OCI-LY1 (cell line): Measurements from ENCODE around the gene TAGLN.

Experiments used
- H2AFZ ChIP-seq: fragments of 200-600 bp; sonication (generic), shearing (Covaris generic); 2 replicates; pipeline ENCODE4 v1.6.0; 2014; ENCODE audit warnings: antibody characterized with exemption, mild to moderate bottlenecking, low read length
- H3F3A ChIP-seq: fragments of 200-600 bp; sonication (generic), shearing (Covaris generic); 2 replicates; pipeline ENCODE4 v1.6.0; 2014; ENCODE audit warnings: mild to moderate bottlenecking, antibody characterized with exemption, low read length, moderate library complexity; ENCODE audit not compliant: insufficient read depth
- H3K27ac ChIP-seq: fragments of 200-600 bp; sonication (generic); 2 replicates; pipeline ENCODE4 v1.5.1; 2014; ENCODE audit warnings: low read length, mixed run types, mild to moderate bottlenecking, low read depth; ENCODE audit not compliant: poor library complexity, severe bottlenecking
- H3K27me3 ChIP-seq: fragments of 200-600 bp; sonication (generic); 2 replicates; pipeline ENCODE4 v1.6.0; 2014; ENCODE audit warnings: antibody characterized with exemption, mild to moderate bottlenecking, low read length, moderate library complexity; ENCODE audit not compliant: insufficient read depth
- H3K36me3 ChIP-seq: fragments of 200-600 bp; sonication (generic); 2 replicates; pipeline ENCODE4 v1.6.1; 2014; ENCODE audit warnings: mild to moderate bottlenecking, antibody characterized with exemption, low read length, moderate library complexity, mixed read lengths; ENCODE audit not compliant: insufficient read depth
- H3K4me1 ChIP-seq: fragments of 200-600 bp; sonication (generic); 2 replicates; pipeline ENCODE4 v1.5.1; 2014; ENCODE audit warnings: mild to moderate bottlenecking, low read length, moderate library complexity; ENCODE audit not compliant: insufficient read depth, severe bottlenecking
- H3K4me2 ChIP-seq: fragments of 200-600 bp; sonication (generic), shearing (Covaris generic); 2 replicates; pipeline ENCODE4 v1.6.1; 2014; ENCODE audit warnings: low read length
- H3K4me3 ChIP-seq: fragments of 200-600 bp; sonication (generic); 2 replicates; pipeline ENCODE4 v1.5.1; 2014; ENCODE audit warnings: low read length, low read depth, mild to moderate bottlenecking, mixed read lengths; ENCODE audit not compliant: poor library complexity, severe bottlenecking
- H3K79me2 ChIP-seq: fragments of 200-600 bp; shearing (Covaris generic); 2 replicates; pipeline ENCODE4 v1.6.1; 2016; ENCODE audit warnings: mixed run types, low read length, mixed read lengths; ENCODE audit not compliant: insufficient read depth
- H3K9ac ChIP-seq: fragments of 200-600 bp; sonication (generic), shearing (Covaris generic); 2 replicates; pipeline ENCODE4 v1.6.1; 2014; ENCODE audit warnings: mild to moderate bottlenecking, low read length, mixed read lengths
- H3K9me2 ChIP-seq: fragments of 200-600 bp; sonication (generic), shearing (Covaris generic); 2 replicates; pipeline ENCODE4 v1.6.1; 2014; ENCODE audit warnings: low read depth, mild to moderate bottlenecking, low read length, mixed read lengths
- H3K9me3 ChIP-seq: fragments of 200-600 bp; shearing (Covaris generic); 2 replicates; pipeline ENCODE4 v1.6.1; 2014; ENCODE audit warnings: low read length, mixed read lengths
- H4K20me1 ChIP-seq: fragments of 200-600 bp; sonication (generic), shearing (Covaris generic); 2 replicates; pipeline ENCODE4 v1.6.0; 2016; ENCODE audit warnings: mild to moderate bottlenecking, low read length; ENCODE audit not compliant: insufficient read depth
- EZH2 ChIP-seq: fragments of 200-600 bp; sonication (generic), shearing (Covaris generic); IDR thresholded peaks from 2 replicates; pipeline ENCODE4 v1.8.0; 2017; ENCODE audit warnings: borderline replicate concordance, mixed run types, mild to moderate bottlenecking, antibody characterized with exemption, low read length, moderate library complexity, mixed read lengths
- TF ChIP-seq, protein P1 (sequence below): fragments of 200-600 bp; sonication (generic), shearing (Covaris generic); IDR thresholded peaks from 2 replicates; pipeline ENCODE4 v1.5.1; 2017; ENCODE audit warnings: mild to moderate bottlenecking, antibody characterized with exemption, low read length, moderate library complexity, mixed read lengths

The TAGLN gene

DNA sequence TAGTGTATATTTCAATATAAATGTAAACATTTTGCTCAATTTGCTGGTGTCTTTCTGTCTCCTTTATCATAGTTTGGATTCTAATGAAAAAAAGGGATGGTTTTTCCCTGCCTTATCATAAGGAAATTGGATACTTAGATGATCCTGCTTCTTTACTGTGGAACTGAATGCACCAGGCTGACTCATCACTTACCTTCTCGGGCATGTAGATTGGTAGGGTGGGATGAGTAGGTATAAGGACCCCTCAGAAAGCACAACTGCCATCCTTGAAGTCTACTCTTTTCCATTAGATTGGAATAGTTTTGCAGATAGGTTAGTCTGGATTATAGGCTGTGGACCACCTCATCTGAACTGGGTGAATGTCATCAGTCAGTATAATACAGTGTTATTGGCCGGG lies 28.2 kb upstream of the TAGLN start:
- Histone ChIP-seq H3K79me2 (no peaks in the 10 kb centered on the region), H4K20me1 (no peaks in the 10 kb centered on the region), H3K4me3 (no peak overlapping the region), H3K4me2 (no peak overlapping the region), H3K4me1 (no peaks in the 10 kb centered on the region), H3K9me2 (no peaks in the 10 kb centered on the region), H3K9ac (no peak overlapping the region), H2AFZ (no peak overlapping the region), H3K9me3 (no peaks in the 10 kb centered on the region), H3K27me3 (no peaks in the 10 kb centered on the region), H3F3A (no peaks in the 10 kb centered on the region), H3K36me3 (peaks cover 57% of the 10 kb centered on the region), H3K27ac (no peak overlapping the region)
- TF ChIP-seq, protein P1, sequence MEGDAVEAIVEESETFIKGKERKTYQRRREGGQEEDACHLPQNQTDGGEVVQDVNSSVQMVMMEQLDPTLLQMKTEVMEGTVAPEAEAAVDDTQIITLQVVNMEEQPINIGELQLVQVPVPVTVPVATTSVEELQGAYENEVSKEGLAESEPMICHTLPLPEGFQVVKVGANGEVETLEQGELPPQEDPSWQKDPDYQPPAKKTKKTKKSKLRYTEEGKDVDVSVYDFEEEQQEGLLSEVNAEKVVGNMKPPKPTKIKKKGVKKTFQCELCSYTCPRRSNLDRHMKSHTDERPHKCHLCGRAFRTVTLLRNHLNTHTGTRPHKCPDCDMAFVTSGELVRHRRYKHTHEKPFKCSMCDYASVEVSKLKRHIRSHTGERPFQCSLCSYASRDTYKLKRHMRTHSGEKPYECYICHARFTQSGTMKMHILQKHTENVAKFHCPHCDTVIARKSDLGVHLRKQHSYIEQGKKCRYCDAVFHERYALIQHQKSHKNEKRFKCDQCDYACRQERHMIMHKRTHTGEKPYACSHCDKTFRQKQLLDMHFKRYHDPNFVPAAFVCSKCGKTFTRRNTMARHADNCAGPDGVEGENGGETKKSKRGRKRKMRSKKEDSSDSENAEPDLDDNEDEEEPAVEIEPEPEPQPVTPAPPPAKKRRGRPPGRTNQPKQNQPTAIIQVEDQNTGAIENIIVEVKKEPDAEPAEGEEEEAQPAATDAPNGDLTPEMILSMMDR: no peak
- TF ChIP-seq EZH2: no peak

DNA sequence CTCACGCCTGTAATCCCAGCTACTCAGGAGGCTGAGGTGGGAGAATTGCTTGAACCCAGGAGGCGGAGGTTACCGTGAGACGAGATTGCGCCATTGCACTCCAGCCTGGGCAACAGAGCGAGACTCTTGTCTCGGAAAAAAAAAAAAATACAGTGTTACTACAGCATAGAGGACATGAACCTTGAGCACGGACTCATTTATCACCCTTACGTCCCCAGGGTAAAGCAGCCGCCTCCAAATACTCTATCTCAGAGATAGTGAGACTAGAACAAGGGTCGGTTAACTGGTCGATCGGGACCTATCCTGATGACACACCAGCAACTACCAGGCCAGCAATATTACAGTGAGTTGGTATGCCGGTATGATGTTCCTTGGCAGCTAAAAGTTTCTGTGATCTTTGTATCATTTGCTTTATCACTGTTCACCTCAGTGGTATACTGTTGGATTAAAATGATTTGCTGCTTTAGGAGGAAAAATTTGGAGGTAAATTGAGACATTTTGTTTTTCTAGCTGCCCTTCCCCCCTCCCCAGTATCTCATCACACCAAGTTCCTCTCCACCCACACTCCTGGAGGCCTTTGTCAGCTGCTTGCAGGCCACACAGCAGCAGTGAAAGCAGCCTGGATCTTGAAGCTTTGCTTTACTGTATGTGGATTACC lies 27.6 kb upstream of the TAGLN start:
- H3K4me3 ChIP-seq: no peak overlapping the region
- H3K36me3 ChIP-seq: peaks cover 53% of the 10 kb centered on the region
- H3K9me2 ChIP-seq: no peaks in the 10 kb centered on the region
- no peaks in the 10 kb centered on the region for H3K27me3 ChIP-seq
- no peaks in the 10 kb centered on the region for H3K9me3 ChIP-seq
- H2AFZ ChIP-seq: no peak overlapping the region
- H3F3A ChIP-seq: no peaks in the 10 kb centered on the region
- H3K79me2 ChIP-seq: no peaks in the 10 kb centered on the region
- H3K4me1 ChIP-seq: no peaks in the 10 kb centered on the region
- TF ChIP-seq, protein P1: no peak
- TF ChIP-seq EZH2: no peak
- no peak overlapping the region for H3K4me2 ChIP-seq
- H4K20me1 ChIP-seq: no peaks in the 10 kb centered on the region
- no peak overlapping the region for H3K27ac ChIP-seq
- no peak overlapping the region for H3K9ac ChIP-seq

DNA sequence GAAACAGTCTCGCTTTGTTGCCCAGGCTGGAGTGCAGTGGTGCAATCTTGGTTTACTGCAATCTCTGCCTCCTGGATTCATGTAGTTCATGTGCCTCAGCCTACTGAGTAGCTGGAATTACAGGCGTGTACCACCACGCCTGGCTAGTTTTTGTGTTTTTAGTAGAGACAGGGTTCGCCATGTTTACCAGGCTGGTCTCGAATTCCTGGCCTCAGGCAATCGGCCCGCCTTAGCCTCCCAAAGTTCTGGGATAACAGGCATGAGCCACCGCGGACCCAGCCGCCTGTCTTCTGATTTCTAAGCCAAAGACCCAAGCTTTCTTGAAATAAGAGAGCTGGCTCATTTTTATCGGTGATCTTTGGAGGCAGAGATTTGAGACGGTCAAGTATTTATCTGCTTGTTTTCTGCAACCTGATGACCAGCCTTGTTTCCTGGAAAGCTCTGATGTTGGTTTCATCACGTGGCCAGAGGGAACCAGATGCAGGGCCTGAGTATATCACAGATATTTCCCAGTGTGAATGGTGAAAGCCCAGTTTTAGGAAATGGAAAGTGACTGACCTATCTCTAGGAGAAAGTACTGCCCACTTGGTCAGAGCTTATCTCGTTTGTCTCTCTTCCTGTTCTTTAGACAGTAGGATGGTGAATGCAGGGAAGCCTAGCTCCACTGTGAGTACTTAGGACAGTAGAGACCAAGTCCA lies 26.3 kb upstream of the TAGLN start:
- Histone ChIP-seq H3K36me3 (peaks cover 40% of the 10 kb centered on the region), H3K4me2 (no peak overlapping the region), H4K20me1 (no peaks in the 10 kb centered on the region), H3K27me3 (no peaks in the 10 kb centered on the region), H3K4me3 (no peak overlapping the region), H3K9me3 (no peaks in the 10 kb centered on the region), H3K79me2 (no peaks in the 10 kb centered on the region), H3K9ac (no peak overlapping the region), H2AFZ (no peak overlapping the region), H3F3A (no peaks in the 10 kb centered on the region), H3K4me1 (peaks cover 2% of the 10 kb centered on the region), H3K9me2 (no peaks in the 10 kb centered on the region), H3K27ac (no peak overlapping the region)
- TF ChIP-seq EZH2: no peak
- TF ChIP-seq, protein P1: no peak
